ENCODE data around the gene WNT3. TPM values are rescaled to one million over a fixed set of nuclear protein-coding genes. Genes with fewer than 3 reads are reported as not detected.
A peak's percentile ranks its signal among the peaks of the same experiment; 100 is the strongest.

Gene WNT3
- total and polyA plus RNA-seq, 4 donors = 0.19 to 4.3 (median 2.7) TPM

DNA sequence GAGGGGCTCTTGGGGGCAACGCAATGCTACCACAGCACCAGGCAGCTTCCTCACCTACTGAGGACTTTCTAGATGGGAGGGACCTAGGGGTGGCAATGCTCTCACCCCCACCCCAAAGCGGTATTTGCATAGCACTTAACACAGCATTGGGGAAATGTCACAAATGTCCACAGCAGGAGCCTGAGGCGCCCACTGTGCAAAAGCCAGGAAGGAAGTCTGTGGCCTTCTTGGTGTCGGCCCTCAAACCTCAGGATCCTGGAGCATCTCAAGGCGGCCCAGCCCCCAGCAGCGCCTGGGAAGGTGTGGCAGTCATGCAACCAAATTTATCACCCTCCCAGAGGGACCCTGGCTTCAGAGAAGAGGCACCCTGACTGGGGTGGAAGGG, 45.3 kb downstream of the WNT3 start:
- peaks cover 10 to 21% (median 17%) of the 10 kb centered on the region in 4 donors for H3K4me1 ChIP-seq (ENCODE audit: control insufficient read depth in 4 of 4, insufficient read depth in 4 of 4, low read length in 3 of 4)
- H3K9ac ChIP-seq (ENCODE audit: low read depth in 1 of 2, low read length in 2 of 2) = no peak overlapping the region
- WGBS = 80% methylated on average over 6 of the region's 6 CpGs
- no peak overlapping the region for H3K4me3 ChIP-seq (ENCODE audit: low read depth in 1 of 3, low read length in 3 of 3)
- H3K9me3 ChIP-seq (ENCODE audit: control insufficient read depth in 4 of 4, low read length in 3 of 4) = no peaks in the 10 kb centered on the region
- H3K36me3 ChIP-seq (ENCODE audit: control insufficient read depth in 4 of 4, insufficient read depth in 3 of 4, low read depth in 1 of 4, low read length in 3 of 4) = peaks cover 0 to 2% (median 0%) of the 10 kb centered on the region in 4 donors
- no peak overlapping the region for H3K27ac ChIP-seq (ENCODE audit: low read depth in 1 of 2, low read length in 2 of 2)
- DNase-seq (ENCODE audit: low spot score) = no peak
- H3K27me3 ChIP-seq (ENCODE audit: control insufficient read depth in 4 of 4, insufficient read depth in 4 of 4, low read length in 3 of 4) = no peaks in the 10 kb centered on the region
- TF ChIP-seq FOXA1 (IDR thresholded peaks at IDR 0.05) (no peak), YY1 (IDR thresholded peaks at IDR 0.05) (no peak), GABPA (IDR thresholded peaks at IDR 0.05 in 1 of 2, conservative IDR thresholded peaks at IDR 0.05 in 1 of 2) (no peak), SP1 (IDR thresholded peaks at IDR 0.05) (no peak), NR2F2 (IDR thresholded peaks at IDR 0.05) (no peak)
- TF ChIP-seq, protein P1, sequence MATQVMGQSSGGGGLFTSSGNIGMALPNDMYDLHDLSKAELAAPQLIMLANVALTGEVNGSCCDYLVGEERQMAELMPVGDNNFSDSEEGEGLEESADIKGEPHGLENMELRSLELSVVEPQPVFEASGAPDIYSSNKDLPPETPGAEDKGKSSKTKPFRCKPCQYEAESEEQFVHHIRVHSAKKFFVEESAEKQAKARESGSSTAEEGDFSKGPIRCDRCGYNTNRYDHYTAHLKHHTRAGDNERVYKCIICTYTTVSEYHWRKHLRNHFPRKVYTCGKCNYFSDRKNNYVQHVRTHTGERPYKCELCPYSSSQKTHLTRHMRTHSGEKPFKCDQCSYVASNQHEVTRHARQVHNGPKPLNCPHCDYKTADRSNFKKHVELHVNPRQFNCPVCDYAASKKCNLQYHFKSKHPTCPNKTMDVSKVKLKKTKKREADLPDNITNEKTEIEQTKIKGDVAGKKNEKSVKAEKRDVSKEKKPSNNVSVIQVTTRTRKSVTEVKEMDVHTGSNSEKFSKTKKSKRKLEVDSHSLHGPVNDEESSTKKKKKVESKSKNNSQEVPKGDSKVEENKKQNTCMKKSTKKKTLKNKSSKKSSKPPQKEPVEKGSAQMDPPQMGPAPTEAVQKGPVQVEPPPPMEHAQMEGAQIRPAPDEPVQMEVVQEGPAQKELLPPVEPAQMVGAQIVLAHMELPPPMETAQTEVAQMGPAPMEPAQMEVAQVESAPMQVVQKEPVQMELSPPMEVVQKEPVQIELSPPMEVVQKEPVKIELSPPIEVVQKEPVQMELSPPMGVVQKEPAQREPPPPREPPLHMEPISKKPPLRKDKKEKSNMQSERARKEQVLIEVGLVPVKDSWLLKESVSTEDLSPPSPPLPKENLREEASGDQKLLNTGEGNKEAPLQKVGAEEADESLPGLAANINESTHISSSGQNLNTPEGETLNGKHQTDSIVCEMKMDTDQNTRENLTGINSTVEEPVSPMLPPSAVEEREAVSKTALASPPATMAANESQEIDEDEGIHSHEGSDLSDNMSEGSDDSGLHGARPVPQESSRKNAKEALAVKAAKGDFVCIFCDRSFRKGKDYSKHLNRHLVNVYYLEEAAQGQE (IDR thresholded peaks at IDR 0.05) = no peak

DNA sequence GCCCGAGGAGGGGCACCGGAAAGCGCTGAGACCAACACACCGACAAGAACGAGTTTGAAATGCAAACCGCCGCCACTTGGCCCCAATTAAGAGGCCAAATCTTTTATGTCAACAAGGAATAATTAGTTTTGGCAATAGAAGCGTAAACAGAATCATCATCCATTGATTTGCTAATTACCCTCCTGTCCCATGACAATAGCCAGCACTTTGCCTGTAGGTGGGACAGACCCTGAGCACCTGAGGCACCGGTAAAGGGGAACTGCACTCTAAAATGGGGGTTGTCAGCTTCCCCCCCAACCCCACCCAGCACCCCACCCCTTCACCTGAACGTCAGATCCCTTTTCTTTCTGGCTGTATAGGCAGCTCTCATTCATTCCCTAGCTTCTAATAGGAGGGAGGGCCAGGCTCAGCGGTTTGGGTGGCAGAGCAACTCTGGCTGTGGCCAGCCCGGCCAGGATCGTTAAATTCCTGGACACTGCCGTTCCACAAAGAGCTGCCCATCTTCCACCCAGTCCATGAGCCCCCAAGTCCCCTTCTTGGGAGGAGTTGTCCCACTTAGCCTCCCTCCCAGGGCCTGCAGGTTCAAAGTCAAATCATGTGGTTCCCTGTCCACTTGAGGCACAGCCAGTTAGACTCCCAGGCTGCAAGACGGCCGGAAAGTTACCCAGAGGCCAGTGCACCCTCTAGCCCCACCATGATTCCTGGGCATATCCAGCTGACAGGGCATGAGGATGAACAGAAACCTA, 45.8 kb downstream of the WNT3 start:
- Histone ChIP-seq H3K36me3 (ENCODE audit: control insufficient read depth in 4 of 4, insufficient read depth in 3 of 4, low read depth in 1 of 4, low read length in 3 of 4) (peaks cover 0 to 2% (median 0%) of the 10 kb centered on the region in 4 donors), H3K4me3 (ENCODE audit: low read depth in 1 of 3, low read length in 3 of 3) (peak overlapping the region; percentile 26 to 80 (median 65)), H3K4me1 (ENCODE audit: control insufficient read depth in 4 of 4, insufficient read depth in 4 of 4, low read length in 3 of 4) (peaks cover 10 to 21% (median 17%) of the 10 kb centered on the region in 4 donors), H3K27me3 (ENCODE audit: control insufficient read depth in 4 of 4, insufficient read depth in 4 of 4, low read length in 3 of 4) (no peaks in the 10 kb centered on the region), H3K9me3 (ENCODE audit: control insufficient read depth in 4 of 4, low read length in 3 of 4) (no peaks in the 10 kb centered on the region), H3K27ac (ENCODE audit: low read depth in 1 of 2, low read length in 2 of 2) (peak overlapping the region; percentile 85 to 90), H3K9ac (ENCODE audit: low read depth in 1 of 2, low read length in 2 of 2) (peak overlapping the region in 1 of 2 donors; percentile 37)
- TF ChIP-seq, protein P2, sequence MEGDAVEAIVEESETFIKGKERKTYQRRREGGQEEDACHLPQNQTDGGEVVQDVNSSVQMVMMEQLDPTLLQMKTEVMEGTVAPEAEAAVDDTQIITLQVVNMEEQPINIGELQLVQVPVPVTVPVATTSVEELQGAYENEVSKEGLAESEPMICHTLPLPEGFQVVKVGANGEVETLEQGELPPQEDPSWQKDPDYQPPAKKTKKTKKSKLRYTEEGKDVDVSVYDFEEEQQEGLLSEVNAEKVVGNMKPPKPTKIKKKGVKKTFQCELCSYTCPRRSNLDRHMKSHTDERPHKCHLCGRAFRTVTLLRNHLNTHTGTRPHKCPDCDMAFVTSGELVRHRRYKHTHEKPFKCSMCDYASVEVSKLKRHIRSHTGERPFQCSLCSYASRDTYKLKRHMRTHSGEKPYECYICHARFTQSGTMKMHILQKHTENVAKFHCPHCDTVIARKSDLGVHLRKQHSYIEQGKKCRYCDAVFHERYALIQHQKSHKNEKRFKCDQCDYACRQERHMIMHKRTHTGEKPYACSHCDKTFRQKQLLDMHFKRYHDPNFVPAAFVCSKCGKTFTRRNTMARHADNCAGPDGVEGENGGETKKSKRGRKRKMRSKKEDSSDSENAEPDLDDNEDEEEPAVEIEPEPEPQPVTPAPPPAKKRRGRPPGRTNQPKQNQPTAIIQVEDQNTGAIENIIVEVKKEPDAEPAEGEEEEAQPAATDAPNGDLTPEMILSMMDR (IDR thresholded peaks at IDR 0.05; ENCODE audit: low read depth, low read length, missing input control) = no peak
- TF ChIP-seq RXRA (IDR thresholded peaks at IDR 0.05) (no peak), HNF4A (conservative IDR thresholded peaks at IDR 0.05) (peak in 1 of 2 donors; percentile 18), FOXA1 (IDR thresholded peaks at IDR 0.05) (no peak), NR2F2 (IDR thresholded peaks at IDR 0.05) (no peak), FOXA2 (IDR thresholded peaks at IDR 0.05) (no peak)
- DNase-seq (ENCODE audit: low spot score) = no peak
- WGBS = 14% methylated on average over 16 of the region's 16 CpGs
